ENCODE data around the gene AVPI1.
A peak's percentile ranks its signal among the peaks of the same experiment; 100 is the strongest.
"Not testable (repeated sequence)": the region's sequence is repeated elsewhere in the genome, so short reads cannot be mapped to it uniquely, and the experiment has no call there.

Gene AVPI1

DNA sequence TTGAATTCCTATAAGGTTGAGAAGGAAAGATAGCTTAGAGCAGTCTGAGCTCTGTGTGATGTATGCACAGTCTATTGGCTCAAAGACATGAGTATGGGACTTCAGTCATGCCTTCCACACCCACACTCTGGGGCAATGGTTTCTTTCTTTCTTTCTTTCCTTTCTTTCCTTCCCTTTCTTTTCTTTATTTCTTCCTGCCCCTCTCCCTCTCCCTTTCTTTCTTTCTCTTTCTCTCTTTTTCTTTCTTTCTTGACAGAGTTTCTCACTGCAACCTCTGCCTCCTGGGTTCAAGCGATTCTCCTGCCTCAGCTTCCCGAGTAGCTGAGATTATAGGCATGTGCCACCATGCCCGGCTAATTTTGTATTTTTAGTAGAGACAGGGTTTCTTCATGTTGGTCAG lies 48.0 kb downstream of the AVPI1 start:
- WGBS, 2 experiments (ENCODE audit: insufficient coverage in 2 of 2), result 100% methylated on average over 1 of the region's 3 CpGs; no CpG with 5 or more reads in 1 of the 2 experiments

DNA sequence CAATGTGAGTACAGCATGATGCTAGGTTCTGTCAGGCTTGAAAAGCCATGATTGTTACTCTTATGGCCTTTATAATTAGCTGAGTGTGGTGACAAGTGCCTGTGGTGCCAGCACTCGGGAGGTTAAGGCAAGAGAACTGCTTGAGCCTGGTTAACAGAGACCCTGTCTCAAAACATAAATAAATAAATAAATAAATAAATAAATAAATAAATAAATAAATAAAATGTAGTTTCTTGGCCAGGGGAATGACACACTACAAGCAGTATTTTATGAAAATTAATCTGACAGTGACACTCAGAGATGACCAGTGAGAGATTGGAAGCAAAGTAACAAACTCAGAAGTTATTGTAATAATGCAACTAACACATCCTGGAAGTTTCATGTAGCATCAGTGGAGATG lies 51.5 kb downstream of the AVPI1 start:
- peaks cover 3% of the 10 kb centered on the region for H3K4me1 ChIP-seq (ENCODE audit: control insufficient read depth, insufficient read depth, low read length, poor library complexity, severe bottlenecking)
- H3K27ac ChIP-seq (ENCODE audit: low read depth, low read length, severe bottlenecking), result no peak overlapping the region
- no CpG with 5 or more reads among the region's 1 CpG for WGBS, 2 experiments (ENCODE audit: insufficient coverage in 2 of 2)
- H3K4me3 ChIP-seq (ENCODE audit: extremely low read depth, insufficient read depth, low read length, poor library complexity, severe bottlenecking), result no peak overlapping the region
- no peaks in the 10 kb centered on the region for H3K36me3 ChIP-seq (ENCODE audit: control insufficient read depth, insufficient read depth, low read length)
- no peaks in the 10 kb centered on the region for H3K9me3 ChIP-seq (ENCODE audit: control insufficient read depth, low read length)

More for the DNA sequence above, 48.0 kb downstream of the AVPI1 start:
- H3K27ac ChIP-seq (ENCODE audit: low read depth, low read length, severe bottlenecking); H3K4me3 ChIP-seq (ENCODE audit: extremely low read depth, insufficient read depth, low read length, poor library complexity, severe bottlenecking); H3K9me3 ChIP-seq (ENCODE audit: control insufficient read depth, low read length); H3K4me1 ChIP-seq (ENCODE audit: control insufficient read depth, insufficient read depth, low read length, poor library complexity, severe bottlenecking): not testable (repeated sequence)
- H3K36me3 ChIP-seq (ENCODE audit: control insufficient read depth, insufficient read depth, low read length), result peaks cover 13% of the 10 kb centered on the region

DNA sequence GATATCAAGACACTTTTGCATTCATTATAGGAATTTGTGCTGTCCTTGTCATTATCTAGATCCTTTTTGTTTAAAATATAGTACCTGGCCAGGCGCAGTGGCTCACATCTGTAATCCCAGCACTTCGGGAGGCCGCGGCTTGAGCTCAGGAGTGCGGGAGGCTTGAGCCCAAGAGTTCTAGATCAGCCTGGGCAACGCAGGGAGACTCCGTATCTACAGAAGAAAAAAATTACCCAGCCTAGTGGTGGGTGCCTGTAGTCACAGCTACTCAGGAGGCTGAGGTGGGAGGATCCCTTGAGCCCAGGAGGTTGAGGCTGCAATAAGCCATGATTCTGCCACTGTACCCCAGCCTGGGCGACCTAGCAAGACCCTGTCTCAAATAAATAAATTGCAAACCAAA lies 53.1 kb downstream of the AVPI1 start:
- no peak overlapping the region for H3K4me3 ChIP-seq (ENCODE audit: extremely low read depth, insufficient read depth, low read length, poor library complexity, severe bottlenecking)
- no peaks in the 10 kb centered on the region for H3K4me1 ChIP-seq (ENCODE audit: control insufficient read depth, insufficient read depth, low read length, poor library complexity, severe bottlenecking)
- 90 to 98% methylated on average over 7 to 8 of the region's 8 CpGs for WGBS, 2 experiments (ENCODE audit: insufficient coverage in 2 of 2)
- no peak overlapping the region for H3K27ac ChIP-seq (ENCODE audit: low read depth, low read length, severe bottlenecking)
- no peaks in the 10 kb centered on the region for H3K9me3 ChIP-seq (ENCODE audit: control insufficient read depth, low read length)
- H3K36me3 ChIP-seq (ENCODE audit: control insufficient read depth, insufficient read depth, low read length), result no peaks in the 10 kb centered on the region

DNA sequence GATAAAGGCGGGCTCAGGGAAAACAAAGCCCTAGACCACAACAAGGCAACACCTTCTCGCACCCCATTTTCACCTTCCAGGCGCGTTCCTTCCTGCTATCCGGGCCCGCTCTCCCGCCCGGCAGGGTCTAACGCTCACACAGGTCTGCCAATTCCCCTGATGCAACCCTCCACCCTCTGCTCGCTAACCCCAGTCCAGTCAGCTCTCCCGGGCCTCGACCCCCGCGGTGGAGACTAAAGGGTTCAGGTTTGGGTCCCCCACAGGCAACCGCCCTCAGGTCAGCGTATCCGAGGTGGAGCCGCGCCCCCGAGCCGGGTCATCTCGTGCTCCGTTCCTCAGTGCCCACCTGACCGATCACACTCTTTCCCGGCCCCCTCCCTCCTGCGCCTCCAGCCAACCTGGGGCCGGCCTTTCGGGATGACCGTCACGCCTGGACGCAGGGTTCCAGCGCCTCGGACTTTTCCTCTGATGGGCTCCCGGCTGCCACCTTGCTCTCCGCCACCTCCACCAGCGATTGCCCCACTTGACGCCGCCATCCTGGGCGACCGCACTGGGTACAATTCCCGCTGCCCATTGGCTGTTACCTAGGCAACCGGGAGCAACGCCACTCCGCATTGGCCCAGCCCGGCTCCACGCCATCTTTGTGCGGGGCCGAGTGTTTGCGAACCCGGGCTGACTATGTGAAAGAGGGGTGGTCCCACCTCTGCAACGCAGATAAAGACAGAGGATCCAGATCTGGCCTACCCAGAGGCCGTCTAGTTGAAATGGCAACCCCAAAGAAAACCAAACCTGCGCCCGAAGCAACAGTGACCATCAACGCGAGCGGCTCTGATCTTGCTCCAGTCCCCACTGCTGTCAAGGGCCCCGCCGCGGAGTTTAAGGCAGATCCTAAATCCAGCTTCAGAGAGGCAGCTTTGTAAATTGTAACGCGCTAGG lies 53.8 kb downstream of the AVPI1 start, which contains the start of gene MORN4:
MORN4 (minus strand) TSS at position 552 of the 936 bp plus-strand sequence. CDS start 13,847 bp downstream, outside the sequence.
- H3K27ac ChIP-seq (ENCODE audit: low read depth, low read length, severe bottlenecking), result no peak within 1 kb of the TSS
- H3K4me3 ChIP-seq (ENCODE audit: extremely low read depth, insufficient read depth, low read length, poor library complexity, severe bottlenecking), result peak within 1 kb of the TSS; percentile 77
- H3K4me1 ChIP-seq (ENCODE audit: control insufficient read depth, insufficient read depth, low read length, poor library complexity, severe bottlenecking), result no peaks in the 10 kb centered on the region
- H3K9me3 ChIP-seq (ENCODE audit: control insufficient read depth, low read length), result no peaks in the 10 kb centered on the region
- no peaks in the 10 kb centered on the region for H3K36me3 ChIP-seq (ENCODE audit: control insufficient read depth, insufficient read depth, low read length)
- WGBS, 2 experiments (ENCODE audit: insufficient coverage in 2 of 2), result 6 to 10% methylated on average over 54 to 59 of the region's 62 CpGs

DNA sequence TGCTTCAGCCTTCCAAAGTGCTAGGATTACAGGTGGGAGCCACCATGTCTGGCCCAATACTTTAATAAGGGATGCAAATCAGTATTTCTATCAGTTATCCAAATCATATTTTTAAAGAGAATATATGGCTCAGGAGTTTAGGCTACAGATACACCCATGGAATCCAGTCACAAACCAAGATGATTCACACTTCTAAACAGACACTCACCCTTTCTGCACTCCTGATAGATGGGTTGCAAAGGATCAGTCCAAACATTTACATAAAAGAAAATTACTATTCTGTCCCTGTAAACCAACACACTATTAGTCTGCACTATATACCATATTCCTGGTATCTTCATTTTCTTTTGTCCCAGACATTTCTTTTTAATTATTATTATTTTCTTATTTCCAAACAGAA lies 55.9 kb downstream of the AVPI1 start:
- Histone ChIP-seq H3K27ac (ENCODE audit: low read depth, low read length, severe bottlenecking) (no peak overlapping the region), H3K36me3 (ENCODE audit: control insufficient read depth, insufficient read depth, low read length) (no peaks in the 10 kb centered on the region), H3K4me3 (ENCODE audit: extremely low read depth, insufficient read depth, low read length, poor library complexity, severe bottlenecking) (no peak overlapping the region), H3K9me3 (ENCODE audit: control insufficient read depth, low read length) (no peaks in the 10 kb centered on the region), H3K4me1 (ENCODE audit: control insufficient read depth, insufficient read depth, low read length, poor library complexity, severe bottlenecking) (no peaks in the 10 kb centered on the region)

DNA sequence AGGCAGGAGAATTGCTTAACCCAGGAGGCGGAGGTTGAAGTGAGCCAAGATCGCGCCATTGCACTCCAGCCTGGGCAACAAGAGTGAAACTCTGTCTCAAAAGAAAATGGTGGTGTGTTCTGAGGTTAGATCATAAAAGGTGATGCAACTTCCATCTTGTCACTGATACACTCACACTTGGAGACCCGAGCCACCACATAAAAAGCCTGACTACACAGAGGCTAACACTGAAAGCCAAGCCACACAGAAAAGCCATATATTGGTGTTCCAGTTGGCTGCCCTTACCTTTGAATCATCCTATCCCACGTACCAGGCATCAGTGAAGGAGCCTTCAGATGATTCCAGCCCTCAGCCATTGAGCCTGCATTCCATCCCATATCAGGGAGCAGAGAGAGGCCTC lies 57.8 kb downstream of the AVPI1 start:
- 94 to 100% methylated on average over 1 to 4 of the region's 5 CpGs for WGBS, 2 experiments (ENCODE audit: insufficient coverage in 2 of 2)
- Histone ChIP-seq H3K4me1 (ENCODE audit: control insufficient read depth, insufficient read depth, low read length, poor library complexity, severe bottlenecking) (no peaks in the 10 kb centered on the region), H3K4me3 (ENCODE audit: extremely low read depth, insufficient read depth, low read length, poor library complexity, severe bottlenecking) (no peak overlapping the region), H3K9me3 (ENCODE audit: control insufficient read depth, low read length) (no peaks in the 10 kb centered on the region), H3K36me3 (ENCODE audit: control insufficient read depth, insufficient read depth, low read length) (no peaks in the 10 kb centered on the region), H3K27ac (ENCODE audit: low read depth, low read length, severe bottlenecking) (no peak overlapping the region)

DNA sequence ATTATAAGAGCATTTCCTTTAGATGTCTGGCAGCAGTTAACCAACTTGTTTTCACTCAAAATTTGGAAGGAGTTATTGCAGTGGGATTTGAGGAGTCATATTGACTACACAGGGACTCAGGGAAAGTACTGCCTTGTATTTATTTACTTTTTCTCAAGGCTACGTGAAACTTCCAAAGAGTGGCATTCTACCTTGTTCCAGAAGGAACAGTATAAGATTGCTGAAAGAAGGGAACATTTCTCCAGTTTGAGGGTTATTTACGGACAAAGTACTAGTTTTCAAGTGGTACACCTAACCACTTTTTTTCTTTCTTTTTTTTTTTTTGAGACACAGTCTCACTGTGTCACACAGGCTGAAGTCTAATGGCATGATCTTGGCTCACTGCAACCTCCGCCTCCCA lies 58.8 kb downstream of the AVPI1 start:
- H3K9me3 ChIP-seq (ENCODE audit: control insufficient read depth, low read length), result no peaks in the 10 kb centered on the region
- no peaks in the 10 kb centered on the region for H3K4me1 ChIP-seq (ENCODE audit: control insufficient read depth, insufficient read depth, low read length, poor library complexity, severe bottlenecking)
- 90 to 100% methylated on average over 1 to 3 of the region's 3 CpGs for WGBS, 2 experiments (ENCODE audit: insufficient coverage in 2 of 2)
- no peaks in the 10 kb centered on the region for H3K36me3 ChIP-seq (ENCODE audit: control insufficient read depth, insufficient read depth, low read length)
- H3K4me3 ChIP-seq (ENCODE audit: extremely low read depth, insufficient read depth, low read length, poor library complexity, severe bottlenecking), result no peak overlapping the region
- no peak overlapping the region for H3K27ac ChIP-seq (ENCODE audit: low read depth, low read length, severe bottlenecking)

DNA sequence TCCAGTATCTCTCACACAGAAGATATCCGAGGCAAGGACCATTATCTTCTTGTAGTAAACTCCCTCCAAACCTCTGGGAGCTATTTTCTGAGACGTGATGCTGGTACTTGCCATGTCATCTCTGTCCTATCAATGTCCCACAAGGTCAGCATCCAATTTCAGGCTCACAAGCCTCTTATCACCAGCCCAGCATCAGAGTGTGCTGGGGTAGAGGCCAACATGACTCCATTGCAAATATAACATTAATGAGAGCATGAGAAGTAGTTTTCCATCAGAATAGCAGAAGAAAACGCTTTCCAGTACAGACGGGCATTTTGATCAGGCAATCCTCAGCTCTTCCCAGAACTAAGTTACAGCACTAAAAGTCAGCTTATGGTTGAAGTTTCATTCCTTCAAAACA lies 59.3 kb downstream of the AVPI1 start:
- Histone ChIP-seq H3K27ac (ENCODE audit: low read depth, low read length, severe bottlenecking) (no peak overlapping the region), H3K4me1 (ENCODE audit: control insufficient read depth, insufficient read depth, low read length, poor library complexity, severe bottlenecking) (no peaks in the 10 kb centered on the region), H3K4me3 (ENCODE audit: extremely low read depth, insufficient read depth, low read length, poor library complexity, severe bottlenecking) (no peak overlapping the region), H3K9me3 (ENCODE audit: control insufficient read depth, low read length) (no peaks in the 10 kb centered on the region), H3K36me3 (ENCODE audit: control insufficient read depth, insufficient read depth, low read length) (no peaks in the 10 kb centered on the region)
- 86 to 92% methylated on average over 4 of the region's 4 CpGs for WGBS, 2 experiments (ENCODE audit: insufficient coverage in 2 of 2)

Data from mesodermal cell (in vitro differentiated cells).